A549 (cell line): ENCODE measurements around the gene ADSS1. TPM values are rescaled to one million over a fixed set of nuclear protein-coding genes. Genes with fewer than 3 reads are reported as not detected.

ENCODE experiments used
- ATOH8 ChIP-seq: fragments of 250-450 bp; sonication (Bioruptor Pico); IDR thresholded peaks from 2 replicates; pipeline ENCODE4 v1.5.0; 2020; ENCODE audit warnings: low read depth, mild to moderate bottlenecking, moderate library complexity
- BCL3 ChIP-seq: fragments of >200 bp; sonication (Bioruptor Twin); formaldehyde crosslinking; IDR thresholded peaks from 3 replicates; pipeline ENCODE4 v1.6.1; 2016
- BHLHE40 ChIP-seq: IDR thresholded peaks from 2 replicates; pipeline ENCODE4 v1.6.1; 2012; ENCODE audit warnings: low read depth, low read length, inconsistent platforms
- CBX2 ChIP-seq: fragments of 200-600 bp; sonication (generic); IDR thresholded peaks from 2 replicates; pipeline ENCODE4 v1.6.1; 2016; ENCODE audit warnings: low read depth, mild to moderate bottlenecking, borderline replicate concordance
- CBX8 ChIP-seq: fragments of 200-600 bp; sonication (generic); IDR thresholded peaks from 2 replicates; pipeline ENCODE4 v1.6.1; 2016
- CEBPB ChIP-seq, 2 experiments: fragments of >200 bp in 1 of 2; sonication (Bioruptor Twin) in 1 of 2; formaldehyde crosslinking in 1 of 2; IDR thresholded peaks; 2 replicates each; pipeline ENCODE4 v1.6.1; 2012 to 2016
- CTCF ChIP-seq: fragments of >200 bp; sonication (Bioruptor Twin); formaldehyde crosslinking; IDR thresholded peaks from 3 replicates; pipeline ENCODE4 v1.5.1; 2016
- EHF ChIP-seq: fragments of 250-450 bp; sonication (Bioruptor Pico); IDR thresholded peaks from 2 replicates; pipeline ENCODE4 v1.5.0; 2020; ENCODE audit warnings: mild to moderate bottlenecking
- FOSB ChIP-seq: fragments of 250-450 bp; sonication (Bioruptor Pico); IDR thresholded peaks from 2 replicates; pipeline ENCODE4 v1.5.0; 2020; ENCODE audit warnings: mild to moderate bottlenecking, moderate library complexity
- FOSL2 ChIP-seq, 2 experiments: fragments of 450-650 bp in 1 of 2; fragments of >200 bp in 1 of 2; sonication (Bioruptor Twin) in 1 of 2; formaldehyde crosslinking; IDR thresholded peaks; 2 replicates each; pipeline versions ENCODE4 v1.5.0 to v1.6.1; 2016 to 2020; ENCODE audit warnings: mild to moderate bottlenecking in 1 of 2, moderate library complexity in 1 of 2
- FOXS1 ChIP-seq: fragments of 250-450 bp; sonication (Bioruptor Pico); IDR thresholded peaks from 2 replicates; pipeline ENCODE4 v1.5.0; 2020; ENCODE audit warnings: mild to moderate bottlenecking, moderate library complexity
- GATA3 ChIP-seq: IDR thresholded peaks from 2 replicates; pipeline ENCODE4 v1.6.1; 2012; ENCODE audit warnings: borderline replicate concordance
- HMGXB4 ChIP-seq: fragments of 250-450 bp; sonication (Bioruptor Pico); IDR thresholded peaks from 2 replicates; pipeline ENCODE4 v1.5.0; 2021; ENCODE audit warnings: mild to moderate bottlenecking, moderate library complexity, borderline replicate concordance
- HOXA7 ChIP-seq: fragments of 250-450 bp; sonication (Bioruptor Pico); IDR thresholded peaks from 2 replicates; pipeline ENCODE4 v1.5.0; 2020; ENCODE audit warnings: mild to moderate bottlenecking, moderate library complexity
- HOXB13 ChIP-seq: fragments of 250-450 bp; sonication (Bioruptor Pico); IDR thresholded peaks from 2 replicates; pipeline ENCODE4 v1.5.0; 2020; ENCODE audit warnings: low read depth, mild to moderate bottlenecking, moderate library complexity
- JUN ChIP-seq, 2 experiments: fragments of >200 bp; sonication (Bioruptor Twin); formaldehyde crosslinking; IDR thresholded peaks; 2 replicates in 1 of 2; 3 replicates in 1 of 2; pipeline ENCODE4 v1.6.1; 2016 to 2017
- KDM1A ChIP-seq: fragments of 200-600 bp; sonication (generic); IDR thresholded peaks from 2 replicates; pipeline ENCODE4 v1.6.1; 2016; ENCODE audit warnings: low read depth, mild to moderate bottlenecking
- MAFK ChIP-seq: fragments of 450-650 bp; IDR thresholded peaks from 2 replicates; pipeline ENCODE4 v1.6.1; 2014; ENCODE audit not compliant: partially characterized antibody
- MAX ChIP-seq: IDR thresholded peaks from 2 replicates; pipeline ENCODE4 v1.6.1; 2012
- NFE2L2 ChIP-seq: fragments of 150-350 bp; conservative IDR thresholded peaks from 2 replicates; pipeline ENCODE4 v1.6.1; 2014; ENCODE audit warnings: low read length
- NR3C1 ChIP-seq: fragments of >200 bp; sonication (Bioruptor Twin); formaldehyde crosslinking; IDR thresholded peaks from 3 replicates; pipeline ENCODE4 v1.6.1; 2017
- PHF8 ChIP-seq: fragments of 200-600 bp; sonication (generic); IDR thresholded peaks from 2 replicates; pipeline ENCODE4 v1.6.1; 2016; ENCODE audit warnings: low read depth, mild to moderate bottlenecking, antibody characterized with exemption, moderate library complexity, borderline replicate concordance
- POLR2AphosphoS2 ChIP-seq: conservative IDR thresholded peaks from 2 replicates; pipeline ENCODE4 v1.6.1; 2012; ENCODE audit warnings: low read length, improper control_type of control experiment, inconsistent platforms
- RAD21 ChIP-seq, 2 experiments: fragments of >200 bp in 1 of 2; sonication (Bioruptor Twin) in 1 of 2; formaldehyde crosslinking in 1 of 2; IDR thresholded peaks in 1 of 2; conservative IDR thresholded peaks in 1 of 2; 2 replicates in 1 of 2; 3 replicates in 1 of 2; pipeline ENCODE4 v1.6.1; 2012 to 2018; ENCODE audit warnings: inconsistent platforms in 1 of 2
- RARB ChIP-seq: fragments of 250-450 bp; sonication (Bioruptor Pico); IDR thresholded peaks from 2 replicates; pipeline ENCODE4 v1.8.0; 2021; ENCODE audit warnings: mild to moderate bottlenecking, moderate library complexity
- RFX5 ChIP-seq: fragments of 450-650 bp; IDR thresholded peaks from 2 replicates; pipeline ENCODE4 v1.7.1; 2014; ENCODE audit warnings: antibody characterized with exemption, mild to moderate bottlenecking, moderate library complexity
- SREBF2 ChIP-seq: fragments of 450-650 bp; IDR thresholded peaks from 2 replicates; pipeline ENCODE4 v1.6.1; 2014; ENCODE audit warnings: mild to moderate bottlenecking, moderate library complexity
- TP53 ChIP-seq: fragments of 250-450 bp; sonication (Bioruptor Pico); IDR thresholded peaks from 2 replicates; pipeline ENCODE4 v1.5.0; 2021; ENCODE audit warnings: mild to moderate bottlenecking, moderate library complexity
- USF2 ChIP-seq: fragments of 450-650 bp; IDR thresholded peaks from 2 replicates; pipeline ENCODE4 v1.6.1; 2014; ENCODE audit warnings: antibody characterized with exemption
- ZC3H11A ChIP-seq: fragments of 450-650 bp; IDR thresholded peaks from 2 replicates; pipeline ENCODE4 v1.6.1; 2014; ENCODE audit warnings: antibody characterized with exemption, mild to moderate bottlenecking
- ZNF302 ChIP-seq: fragments of 250-450 bp; sonication (Bioruptor Pico); IDR thresholded peaks from 2 replicates; pipeline ENCODE4 v1.9.0; 2021; ENCODE audit warnings: inconsistent platforms, mild to moderate bottlenecking, moderate library complexity
- ZSCAN20 ChIP-seq: fragments of 250-450 bp; sonication (Bioruptor Pico); IDR thresholded peaks from 2 replicates; pipeline ENCODE4 v1.8.0; 2022; ENCODE audit warnings: mild to moderate bottlenecking, moderate library complexity
- polyA plus RNA-seq, 4 experiments: library from polyadenylated mRNA; depleted of rRNA in 3 of 4; stranded (reverse); fragments of >200 nt; fragmentation: RNase III in 1 of 4; extraction: RNeasy Plus Mini Kit Qiagen cat#74134 plus additional on column Dnase treatment in 1 of 4; gene quantifications; 2 replicates in 3 of 4; 3 replicates in 1 of 4; pipeline ENCODE4 v1.2.3, GENCODE V29; 2011 to 2017

Gene ADSS1
- polyA plus RNA-seq, 2 of the 4 experiments (the other 2 are of a cell fraction): 6.2 to 10.1 TPM

GRCh38 chr14:104687601-104688504 is 36.2 kb upstream of the ADSS1 start (continued):
- peak; percentile 58 for TF ChIP-seq GATA3
- TF ChIP-seq ZNF302 (CRISPR knock-in tag): no peak
- no peak for TF ChIP-seq NFE2L2
- TF ChIP-seq USF2: no peak
- TF ChIP-seq HMGXB4: no peak
- peak; percentile 83 for TF ChIP-seq MAFK
- no peak for TF ChIP-seq POLR2AphosphoS2
- TF ChIP-seq MAX: peak; percentile 62; the same call in 1 of the 2 replicates
- peak in 1 of 2 experiments; percentile 63; a peak in 3 of 5 replicates for TF ChIP-seq JUN (IDR thresholded peaks at IDR 0.05)
- TF ChIP-seq RFX5: no peak; the same call in 1 of the 2 replicates
- no peak for TF ChIP-seq ZSCAN20 (CRISPR knock-in tag)
- no peak for TF ChIP-seq FOXS1
- TF ChIP-seq CEBPB (IDR thresholded peaks at IDR 0.05): no peak; a peak in 1 of 4 replicates
- no peak for TF ChIP-seq KDM1A
- 0 out of 2 replicates have a peak, but pooled peaks have one; percentile 48 for TF ChIP-seq ATOH8 (CRISPR knock-in tag)
- no peak for TF ChIP-seq CTCF
- TF ChIP-seq RARB: no peak
- TF ChIP-seq FOSB (CRISPR knock-in tag): 0 out of 2 replicates have a peak, but pooled peaks have one; percentile 64
- TF ChIP-seq NR3C1: no peak
- TF ChIP-seq TP53 (CRISPR knock-in tag): no peak
- peak; percentile 67; the same call in 2 of the 3 replicates for TF ChIP-seq BCL3
- no peak for TF ChIP-seq CBX2
- TF ChIP-seq RAD21 (conservative IDR thresholded peaks at IDR 0.05 in 1 of 2, IDR thresholded peaks at IDR 0.05 in 1 of 2): no peak
- TF ChIP-seq FOSL2 (IDR thresholded peaks at IDR 0.05): peak; percentile 56; the same call in 1 of the 2 replicates
- TF ChIP-seq FOSL2 (CRISPR knock-in tag; IDR thresholded peaks at IDR 0.05): peak; percentile 90
- no peak for TF ChIP-seq ZC3H11A
- TF ChIP-seq BHLHE40: peak; percentile 54; the same call in 1 of the 2 replicates
- TF ChIP-seq CBX8: no peak
- no peak; the same call in 1 of the 2 replicates for TF ChIP-seq PHF8
- TF ChIP-seq HOXA7 (CRISPR knock-in tag): 0 out of 2 replicates have a peak, but pooled peaks have one; percentile 55
- 0 out of 2 replicates have a peak, but pooled peaks have one; percentile 57 for TF ChIP-seq HOXB13 (CRISPR knock-in tag)
- no peak for TF ChIP-seq SREBF2
- no peak for TF ChIP-seq EHF (CRISPR knock-in tag)
